KBM-7 (cell line): ENCODE data around the gene DTD2.

Source experiments
- DNase-seq: peaks from one replicate; pipeline ENCODE4 v3.0.0-alpha.2; 2015
- in situ Hi-C: fragments of 300-500 bp; cut with MboI; formaldehyde crosslinking; loops from 2 replicates; pipeline ENCODE4 v1.14.3; 2020; ENCODE audit warnings: low sequenced_read_pairs, low pct_unique_long_range_greater_than_20kb, mixed read lengths

Gene DTD2

GRCh38 chr14:31414190-31414833 lies 43.0 kb downstream of the DTD2 start:
- in situ Hi-C loops = no loop called here
- DNase-seq = no peak

GRCh38 chr14:31411218-31411727 lies 46.0 kb downstream of the DTD2 start:
- in situ Hi-C loops = no loop called here
- no peak for DNase-seq

- in situ Hi-C loops = no loop called here
- DNase-seq = peak; percentile 72
Measured at GRCh38 chr14:31410048-31410650, 47.2 kb downstream of the DTD2 start.

GRCh38 chr14:31408421-31408820 lies 48.9 kb downstream of the DTD2 start:
- in situ Hi-C loops = no loop called here
- no peak for DNase-seq

GRCh38 chr14:31405599-31406232 lies 51.6 kb downstream of the DTD2 start:
- no peak for DNase-seq
- in situ Hi-C loops = no loop called here

GRCh38 chr14:31405106-31405505 lies 52.2 kb downstream of the DTD2 start:
- DNase-seq = no peak
- in situ Hi-C loops = no loop called here

- in situ Hi-C loops = no loop called here
- no peak for DNase-seq
Measured at GRCh38 chr14:31403707-31404106, 53.6 kb downstream of the DTD2 start.

GRCh38 chr14:31402764-31403439 lies 54.4 kb downstream of the DTD2 start:
- DNase-seq = no peak

GRCh38 chr14:31401369-31401932 lies 55.9 kb downstream of the DTD2 start:
- no peak for DNase-seq
- in situ Hi-C loops = no loop called here

More at GRCh38 chr14:31402764-31403439, 54.4 kb downstream of the DTD2 start:
- in situ Hi-C loops = no loop called here

- no peak for DNase-seq
- in situ Hi-C loops = no loop called here
Measured at GRCh38 chr14:31400031-31400638, 57.2 kb downstream of the DTD2 start.
